BLaER1 (cell line): ENCODE data around the gene FEM1A.
"Not testable (repeated sequence)": the region's sequence is repeated elsewhere in the genome, so short reads cannot be mapped to it uniquely, and the experiment has no call there.

Experiments used
- H3K27ac ChIP-seq: shearing (Covaris generic); formaldehyde crosslinking; 2 replicates; pipeline ENCODE4 v1.8.1; 2022
- H3K27me3 ChIP-seq: shearing (Covaris generic); formaldehyde crosslinking; 2 replicates; pipeline ENCODE4 v1.8.1; 2022
- H3K36me3 ChIP-seq: shearing (Covaris generic); formaldehyde crosslinking; 2 replicates; pipeline ENCODE4 v1.8.1; 2022
- H3K4me1 ChIP-seq: shearing (Covaris generic); formaldehyde crosslinking; 2 replicates; pipeline ENCODE4 v1.8.1; 2022
- H3K4me2 ChIP-seq: shearing (Covaris generic); formaldehyde crosslinking; 2 replicates; pipeline ENCODE4 v1.8.1; 2022
- H3K4me3 ChIP-seq: shearing (Covaris generic); formaldehyde crosslinking; 2 replicates; pipeline ENCODE4 v1.8.1; 2022
- H3K9ac ChIP-seq: shearing (Covaris generic); formaldehyde crosslinking; 2 replicates; pipeline ENCODE4 v1.8.1; 2022
- H3K9me3 ChIP-seq: shearing (Covaris generic); formaldehyde crosslinking; 2 replicates; pipeline ENCODE4 v1.8.1; 2022
- H4K20me1 ChIP-seq: shearing (Covaris generic); formaldehyde crosslinking; 2 replicates; pipeline ENCODE4 v1.8.1; 2022
- Cebpa-rat ChIP-seq: shearing (Covaris generic); IDR thresholded peaks from 2 replicates; pipeline ENCODE4 v1.8.1; 2022

Gene FEM1A

DNA sequence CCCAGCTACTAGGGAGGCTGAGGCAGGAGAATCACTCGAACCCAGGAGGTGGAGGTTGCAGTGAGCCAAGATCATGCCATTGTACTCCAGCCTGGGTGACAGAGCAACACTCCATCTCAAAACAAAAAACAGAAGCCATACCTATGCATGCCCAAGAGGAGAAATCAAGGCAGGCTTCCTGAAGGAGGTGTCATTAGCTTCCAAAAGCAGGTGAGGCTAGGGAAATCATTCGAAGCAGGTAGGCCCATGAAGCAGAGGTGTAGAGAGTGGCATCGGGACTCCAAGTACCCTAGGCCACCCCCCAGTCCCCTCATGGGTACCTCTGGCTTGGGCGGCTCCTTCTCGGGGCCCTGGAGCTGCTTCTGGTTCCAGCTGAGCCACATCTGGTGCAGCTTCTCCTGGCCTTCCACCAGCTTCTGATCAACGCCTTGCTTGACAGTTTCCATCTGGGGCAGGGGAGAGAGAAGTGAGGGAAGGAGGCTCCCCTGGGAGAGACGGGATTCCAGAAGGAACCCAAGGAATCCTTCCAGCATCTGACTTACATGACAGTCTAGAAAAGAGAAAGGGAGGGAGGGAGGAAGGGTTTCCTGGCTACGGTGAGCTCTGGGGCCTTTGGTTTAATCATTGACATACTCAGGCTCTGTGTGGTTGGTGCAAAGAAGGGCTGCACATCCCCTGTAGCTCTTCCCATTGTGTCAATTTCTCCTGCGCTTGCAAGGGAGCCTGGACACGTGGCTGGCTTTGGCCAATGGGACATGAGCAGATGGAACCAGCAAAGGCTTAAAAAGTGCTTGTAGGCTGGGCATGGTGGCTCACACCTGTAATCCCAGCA is 53.0 kb downstream of the FEM1A start:
- H3K36me3 ChIP-seq, result peaks cover 99% of the 10 kb centered on the region
- no peak overlapping the region for H3K4me2 ChIP-seq
- no peak for TF ChIP-seq Cebpa-rat
- H3K9ac ChIP-seq, result no peak overlapping the region
- no peaks in the 10 kb centered on the region for H3K9me3 ChIP-seq
- no peak overlapping the region for H3K4me3 ChIP-seq
- peaks cover 9% of the 10 kb centered on the region for H3K4me1 ChIP-seq
- no peak overlapping the region for H3K27ac ChIP-seq
- H3K27me3 ChIP-seq, result no peaks in the 10 kb centered on the region
- 0 out of 2 replicates have a peak, but pooled peaks cover 12% of the 10 kb centered on the region for H4K20me1 ChIP-seq

DNA sequence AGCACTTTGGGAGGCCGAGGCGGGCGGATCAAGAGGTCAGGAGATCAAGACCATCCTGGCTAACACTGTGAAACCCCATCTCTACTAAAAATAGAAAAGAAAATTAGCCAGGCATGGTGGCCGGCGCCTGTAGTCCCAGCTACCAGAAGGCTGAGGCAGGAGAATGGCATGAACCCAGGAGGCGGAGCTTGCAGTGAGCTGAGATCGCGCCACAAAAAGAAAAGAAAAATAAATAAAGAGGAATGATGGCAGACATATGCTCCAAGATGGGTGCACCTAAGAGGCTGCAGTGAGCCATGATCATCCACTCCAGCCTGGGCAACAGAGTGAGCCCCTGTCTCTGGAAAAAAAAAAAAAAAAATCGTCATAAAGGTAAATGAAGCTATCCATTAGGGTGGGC is 54.4 kb downstream of the FEM1A start:
- Histone ChIP-seq H4K20me1 (0 out of 2 replicates have a peak, but pooled peaks cover 19% of the 10 kb centered on the region), H3K36me3 (peaks cover 100% of the 10 kb centered on the region), H3K4me1 (peaks cover 17% of the 10 kb centered on the region)
- H3K4me3 ChIP-seq, H3K9me3 ChIP-seq, H3K9ac ChIP-seq, H3K27ac ChIP-seq, H3K27me3 ChIP-seq, H3K4me2 ChIP-seq: not testable (repeated sequence)

DNA sequence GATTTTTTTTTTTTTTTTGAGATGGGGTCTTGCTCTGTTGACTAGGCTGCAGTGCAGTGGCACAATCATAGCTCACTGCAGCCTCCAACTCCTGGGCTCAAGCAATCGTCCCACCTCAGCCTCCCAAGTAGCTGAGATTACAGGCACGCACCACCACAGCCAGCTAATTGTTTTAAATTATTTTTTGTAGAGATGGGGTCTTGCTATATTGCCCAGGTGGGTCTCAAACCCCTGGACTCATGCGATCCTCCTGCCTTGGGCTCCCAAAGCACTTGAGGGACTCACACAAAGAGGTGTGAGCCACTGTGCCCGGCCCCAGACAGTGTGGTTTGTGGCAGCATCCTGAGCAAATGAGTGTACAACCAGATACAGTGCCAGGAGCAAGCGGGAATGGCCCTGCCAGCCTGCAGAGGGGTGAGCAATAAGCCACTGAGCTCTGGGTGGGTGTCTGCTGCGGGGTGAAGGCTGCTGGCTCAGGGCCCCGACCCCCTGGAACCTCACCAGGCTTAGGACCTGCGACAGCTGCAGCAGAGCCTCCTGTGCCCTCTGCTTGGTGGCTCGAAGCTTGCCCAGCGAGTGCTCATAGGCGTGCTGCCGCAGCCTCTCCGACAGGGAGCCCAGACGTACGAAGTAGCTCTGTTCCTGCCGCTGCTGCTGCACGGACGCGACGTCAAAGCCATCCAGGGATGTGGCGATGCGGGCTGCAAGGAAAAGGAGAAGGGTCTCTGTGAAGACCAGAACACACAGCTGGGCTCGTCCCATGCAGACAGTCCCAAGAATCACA is 55.8 kb downstream of the FEM1A start:
- peaks cover 31% of the 10 kb centered on the region for H3K4me1 ChIP-seq
- no peak overlapping the region for H3K4me2 ChIP-seq
- no peaks in the 10 kb centered on the region for H3K9me3 ChIP-seq
- no peaks in the 10 kb centered on the region for H3K27me3 ChIP-seq
- H3K36me3 ChIP-seq, result peaks cover 100% of the 10 kb centered on the region
- no peak overlapping the region for H3K4me3 ChIP-seq
- H3K27ac ChIP-seq, result no peak overlapping the region
- TF ChIP-seq Cebpa-rat, result no peak
- peaks cover 33% of the 10 kb centered on the region for H4K20me1 ChIP-seq
- no peak overlapping the region for H3K9ac ChIP-seq

DNA sequence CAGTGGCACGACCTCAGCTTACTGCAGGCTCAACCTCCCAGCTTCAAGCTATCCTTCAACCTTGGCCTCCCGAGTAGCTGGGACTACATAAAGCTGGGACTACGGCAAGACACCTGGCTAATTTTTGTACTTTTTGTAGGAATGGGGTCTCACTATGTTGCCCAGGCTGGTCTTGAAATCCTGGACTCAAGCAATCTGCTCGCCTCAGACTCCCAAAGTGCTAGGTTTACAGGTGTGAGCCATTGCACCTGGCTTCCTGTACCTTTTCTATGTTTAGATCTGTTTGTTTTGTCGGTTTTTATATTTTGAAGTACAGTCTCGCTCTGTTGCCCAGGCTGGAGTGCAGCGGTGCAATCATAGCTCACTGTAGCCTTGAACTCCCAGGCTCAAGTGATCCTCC is 57.5 kb downstream of the FEM1A start:
- TF ChIP-seq Cebpa-rat, result no peak
- peaks cover 31% of the 10 kb centered on the region for H3K4me1 ChIP-seq
- no peak overlapping the region for H3K9ac ChIP-seq
- no peaks in the 10 kb centered on the region for H3K9me3 ChIP-seq
- H3K27ac ChIP-seq, result no peak overlapping the region
- peak overlapping the region; percentile 14; the same call in 1 of the 2 replicates for H3K4me2 ChIP-seq
- no peaks in the 10 kb centered on the region for H3K27me3 ChIP-seq
- no peak overlapping the region for H3K4me3 ChIP-seq
- H4K20me1 ChIP-seq, result peaks cover 36% of the 10 kb centered on the region
- H3K36me3 ChIP-seq, result peaks cover 100% of the 10 kb centered on the region
